Neural cell (in vitro differentiated cells): ENCODE measurements around the gene EIF4B. TPM values are rescaled to one million over a fixed set of nuclear protein-coding genes. Genes with fewer than 3 reads are reported as not detected.

ENCODE experiments used
- H2AFZ ChIP-seq: fragments of 200-600, 300-800 bp; sonication (generic), shearing (Covaris generic); 2 replicates; pipeline ENCODE4 v1.6.0; 2014; ENCODE audit warnings: low read depth, mild to moderate bottlenecking, antibody characterized with exemption, low read length, moderate library complexity
- H3F3A ChIP-seq: fragments of 200-600 bp; shearing (Covaris generic); 2 replicates; pipeline ENCODE4 v1.6.1; 2016; ENCODE audit warnings: mild to moderate bottlenecking, moderate library complexity, mixed read lengths, antibody characterized with exemption, low read length; ENCODE audit not compliant: insufficient read depth, poor library complexity, severe bottlenecking
- H3K27ac ChIP-seq: fragments of 200-600, 300-800 bp; sonication (generic), shearing (Covaris generic); 2 replicates; pipeline ENCODE4 v1.5.1; 2014; ENCODE audit warnings: mild to moderate bottlenecking, low read length, moderate library complexity
- H3K27me3 ChIP-seq: fragments of 300-800, 200-600 bp; sonication (generic), shearing (Covaris generic); 2 replicates; pipeline ENCODE4 v1.6.0; 2014; ENCODE audit warnings: mild to moderate bottlenecking, low read depth, low read length, moderate library complexity; ENCODE audit not compliant: insufficient read depth
- H3K36me3 ChIP-seq: fragments of 300-800, 200-600 bp; sonication (generic), shearing (Covaris generic); 2 replicates; pipeline ENCODE4 v1.5.1; 2014; ENCODE audit warnings: mild to moderate bottlenecking, antibody characterized with exemption, low read length, moderate library complexity; ENCODE audit not compliant: insufficient read depth
- H3K4me2 ChIP-seq: fragments of 300-800, 200-600 bp; sonication (generic), shearing (Covaris generic); 2 replicates; pipeline ENCODE4 v1.6.0; 2014; ENCODE audit warnings: mild to moderate bottlenecking, low read length
- H3K4me3 ChIP-seq: fragments of 300-800, 200-600 bp; sonication (generic), shearing (Covaris generic); 2 replicates; pipeline ENCODE4 v1.5.1; 2014; ENCODE audit warnings: mild to moderate bottlenecking, low read length, moderate library complexity
- H3K79me2 ChIP-seq: fragments of 200-600 bp; shearing (Covaris generic); replicated peaks from 2 replicates; pipeline ENCODE4 v1.6.0; 2014; ENCODE audit warnings: mild to moderate bottlenecking, low read length, moderate library complexity; ENCODE audit not compliant: insufficient read depth
- H3K9ac ChIP-seq: fragments of 300-800, 200-600 bp; sonication (generic), shearing (Covaris generic); 2 replicates; pipeline ENCODE4 v1.6.1; 2016; ENCODE audit warnings: mild to moderate bottlenecking, low read length, mixed read lengths
- H3K9me2 ChIP-seq: fragments of 200-600 bp; shearing (Covaris generic); 2 replicates; pipeline ENCODE4 v1.6.1; 2016; ENCODE audit warnings: mild to moderate bottlenecking, low read length, mixed read lengths; ENCODE audit not compliant: insufficient read depth
- H3K9me3 ChIP-seq: fragments of 200-600, 300-800 bp; sonication (generic), shearing (Covaris generic); 2 replicates; pipeline ENCODE4 v1.6.1; 2016; ENCODE audit warnings: mild to moderate bottlenecking, mixed run types, low read length, moderate library complexity, mixed read lengths
- H4K20me1 ChIP-seq: fragments of 200-600 bp; shearing (Covaris generic); 2 replicates; pipeline ENCODE4 v1.6.1; 2016; ENCODE audit warnings: mild to moderate bottlenecking, mixed run types; ENCODE audit not compliant: insufficient read depth
- CTCF ChIP-seq: fragments of 450-650 bp; IDR thresholded peaks from 2 replicates; pipeline ENCODE4 v1.5.1; 2014; ENCODE audit warnings: antibody characterized with exemption, mild to moderate bottlenecking, moderate library complexity; ENCODE audit not compliant: poor library complexity, severe bottlenecking
- EP300 ChIP-seq: fragments of 450-650 bp; conservative IDR thresholded peaks from 2 replicates; pipeline ENCODE4 v1.6.1; 2014; ENCODE audit warnings: antibody characterized with exemption, mild to moderate bottlenecking, moderate library complexity; ENCODE audit not compliant: poor library complexity, severe bottlenecking
- EZH2 ChIP-seq: fragments of 200-600, 300-800 bp; shearing (Covaris generic), sonication (generic); IDR thresholded peaks from 2 replicates; pipeline ENCODE4 v1.6.1; 2014; ENCODE audit warnings: antibody characterized with exemption, low read length, borderline replicate concordance, mild to moderate bottlenecking; ENCODE audit not compliant: insufficient read depth, poor library complexity, severe bottlenecking
- MXI1 ChIP-seq: fragments of 450-650 bp; conservative IDR thresholded peaks from 2 replicates; pipeline ENCODE4 v1.6.1; 2014; ENCODE audit warnings: antibody characterized with exemption, mild to moderate bottlenecking; ENCODE audit not compliant: poor library complexity, severe bottlenecking
- POLR2AphosphoS5 ChIP-seq: IDR thresholded peaks from 2 replicates; pipeline ENCODE4 v1.6.1; 2012
- RAD21 ChIP-seq: fragments of 450-650 bp; conservative IDR thresholded peaks from 2 replicates; pipeline ENCODE4 v1.6.1; 2014; ENCODE audit warnings: antibody characterized with exemption, mild to moderate bottlenecking, moderate library complexity
- REST ChIP-seq: IDR thresholded peaks from 2 replicates; pipeline ENCODE4 v1.6.1; 2012; ENCODE audit warnings: borderline replicate concordance
- SMC3 ChIP-seq: fragments of 450-650 bp; conservative IDR thresholded peaks from 2 replicates; pipeline ENCODE4 v1.6.1; 2014; ENCODE audit warnings: antibody characterized with exemption, mild to moderate bottlenecking, moderate library complexity; ENCODE audit not compliant: poor library complexity
- TAF1 ChIP-seq: IDR thresholded peaks from 2 replicates; pipeline ENCODE4 v1.6.1; 2012; ENCODE audit warnings: low read depth
- polyA plus RNA-seq: library from polyadenylated mRNA; depleted of rRNA; stranded (reverse); fragments of >200 nt; gene quantifications from 2 replicates; pipeline ENCODE4 v1.2.3, GENCODE V29; 2014

EIF4B gene
- polyA plus RNA-seq, 1 donor from 2014 or later = 333 TPM

DNA sequence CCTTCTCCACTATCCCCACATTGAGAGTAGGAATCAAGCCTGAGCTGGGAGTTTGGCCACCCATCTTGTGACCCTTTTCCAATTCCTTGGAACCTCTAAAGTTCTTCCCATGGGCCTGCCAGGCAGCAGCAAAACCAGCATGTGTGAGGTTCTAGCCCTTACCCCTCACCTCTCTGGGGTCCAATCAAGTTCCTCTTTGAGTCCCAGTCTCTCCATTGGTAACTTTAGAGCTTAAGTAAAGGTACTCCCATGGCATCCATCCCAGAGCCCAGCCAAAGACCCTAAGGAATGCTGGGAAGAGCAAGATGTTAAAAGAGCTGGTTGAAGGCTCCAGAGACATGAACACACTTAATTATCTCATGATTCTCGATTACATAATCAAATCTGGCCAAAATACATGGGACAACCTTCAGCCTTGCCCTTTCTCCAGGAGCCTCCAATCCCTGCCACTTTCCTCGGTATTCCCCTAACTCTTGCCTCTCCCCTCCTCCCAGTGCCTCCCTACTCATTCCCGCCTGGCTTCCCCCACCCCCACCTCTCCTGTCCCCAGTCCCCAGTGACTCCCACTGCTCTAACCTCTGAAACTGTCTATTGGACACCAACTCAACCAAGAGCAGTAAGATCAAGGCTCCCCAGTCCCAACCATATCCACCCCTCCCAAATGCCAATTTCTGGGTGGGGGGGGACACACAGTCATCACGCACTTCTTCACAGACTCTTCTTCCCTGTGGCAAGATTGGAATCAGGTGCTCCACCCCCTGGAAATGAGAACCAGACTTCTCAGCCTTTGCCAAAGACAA, 38.8 kb downstream of the EIF4B start:
- H3K9me2 ChIP-seq = no peaks in the 10 kb centered on the region
- TF ChIP-seq CTCF (no peak), TAF1 (no peak), RAD21 (no peak), EZH2 (no peak), SMC3 (no peak), POLR2AphosphoS5 (no peak), REST (no peak), MXI1 (no peak), EP300 (no peak)
- no peak overlapping the region for H3K4me2 ChIP-seq
- H3K79me2 ChIP-seq = no peaks in the 10 kb centered on the region
- no peak overlapping the region for H3K9ac ChIP-seq
- H3K27me3 ChIP-seq = no peaks in the 10 kb centered on the region
- H3F3A ChIP-seq = no peaks in the 10 kb centered on the region
- no peaks in the 10 kb centered on the region for H3K36me3 ChIP-seq
- no peaks in the 10 kb centered on the region for H3K9me3 ChIP-seq
- H3K4me3 ChIP-seq = no peak overlapping the region
- no peak overlapping the region for H2AFZ ChIP-seq
- H4K20me1 ChIP-seq = no peaks in the 10 kb centered on the region
- no peak overlapping the region for H3K27ac ChIP-seq

DNA sequence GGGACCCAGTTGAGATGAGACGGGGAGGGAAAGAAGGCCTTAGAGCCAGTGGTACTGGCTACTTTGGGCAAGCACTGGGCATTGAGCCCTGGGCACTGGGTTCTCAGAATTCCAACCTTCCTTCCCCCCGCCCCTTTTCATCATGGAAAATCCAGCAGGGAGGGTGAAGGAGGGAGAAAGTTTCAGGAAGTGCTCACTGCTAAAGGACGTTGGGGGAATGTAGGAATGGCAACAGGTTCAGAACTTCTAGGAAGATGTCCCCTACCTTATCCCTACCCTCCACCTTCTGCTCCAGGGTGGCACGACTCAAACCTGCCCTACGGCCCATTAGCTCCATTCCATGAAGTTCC, 39.4 kb downstream of the EIF4B start:
- no peaks in the 10 kb centered on the region for H3F3A ChIP-seq
- no peak for TF ChIP-seq POLR2AphosphoS5
- no peak for TF ChIP-seq SMC3
- no peak for TF ChIP-seq EP300
- no peaks in the 10 kb centered on the region for H3K9me3 ChIP-seq
- peak overlapping the region; percentile 69 for H3K4me3 ChIP-seq
- H3K79me2 ChIP-seq = no peaks in the 10 kb centered on the region
- H3K9me2 ChIP-seq = no peaks in the 10 kb centered on the region
- H3K9ac ChIP-seq = peak overlapping the region; percentile 84
- no peaks in the 10 kb centered on the region for H3K27me3 ChIP-seq
- no peak overlapping the region for H2AFZ ChIP-seq
- no peak overlapping the region for H3K4me2 ChIP-seq
- no peak overlapping the region for H3K27ac ChIP-seq
- H3K36me3 ChIP-seq = no peaks in the 10 kb centered on the region
- H4K20me1 ChIP-seq = no peaks in the 10 kb centered on the region
